ENCODE measurements around the gene RAN.
"Not testable (repeated sequence)": the region's sequence is repeated elsewhere in the genome, so short reads cannot be mapped to it uniquely, and the experiment has no call there.

GRCh38 chr12:130887190-130887589 lies 15.3 kb downstream of the RAN start:
- TF ChIP-seq, protein P1, sequence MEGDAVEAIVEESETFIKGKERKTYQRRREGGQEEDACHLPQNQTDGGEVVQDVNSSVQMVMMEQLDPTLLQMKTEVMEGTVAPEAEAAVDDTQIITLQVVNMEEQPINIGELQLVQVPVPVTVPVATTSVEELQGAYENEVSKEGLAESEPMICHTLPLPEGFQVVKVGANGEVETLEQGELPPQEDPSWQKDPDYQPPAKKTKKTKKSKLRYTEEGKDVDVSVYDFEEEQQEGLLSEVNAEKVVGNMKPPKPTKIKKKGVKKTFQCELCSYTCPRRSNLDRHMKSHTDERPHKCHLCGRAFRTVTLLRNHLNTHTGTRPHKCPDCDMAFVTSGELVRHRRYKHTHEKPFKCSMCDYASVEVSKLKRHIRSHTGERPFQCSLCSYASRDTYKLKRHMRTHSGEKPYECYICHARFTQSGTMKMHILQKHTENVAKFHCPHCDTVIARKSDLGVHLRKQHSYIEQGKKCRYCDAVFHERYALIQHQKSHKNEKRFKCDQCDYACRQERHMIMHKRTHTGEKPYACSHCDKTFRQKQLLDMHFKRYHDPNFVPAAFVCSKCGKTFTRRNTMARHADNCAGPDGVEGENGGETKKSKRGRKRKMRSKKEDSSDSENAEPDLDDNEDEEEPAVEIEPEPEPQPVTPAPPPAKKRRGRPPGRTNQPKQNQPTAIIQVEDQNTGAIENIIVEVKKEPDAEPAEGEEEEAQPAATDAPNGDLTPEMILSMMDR (IDR thresholded peaks at IDR 0.05): not testable (repeated sequence)
- TF ChIP-seq POLR2AphosphoS5 (IDR thresholded peaks at IDR 0.05): not testable (repeated sequence)

Measured in esophagus muscularis mucosa (tissue), 3 donors.